B cell (primary cell): ENCODE measurements around the gene CTNNA1. TPM values are rescaled to one million over a fixed set of nuclear protein-coding genes. Genes with fewer than 3 reads are reported as not detected.

Experiments used
- ATAC-seq: fragments of 200-7000 bp; cut with Tn5 transposase; one replicate; pipeline ENCODE4 v1.10.0; 2021; ENCODE audit warnings: low read depth, mild to moderate bottlenecking, moderate number of reproducible peaks, moderate library complexity
- CTCF ChIA-PET: fragments of 350-600 bp; sonication (Branson Sonifier 250); formaldehyde crosslinking; loops from one replicate; lab custom pipeline; 2021; ENCODE audit warnings: antibody characterized with exemption, inconsistent platforms; lab: Charles Lee
- POLR2A ChIA-PET: fragments of 350-600 bp; sonication (Branson Sonifier 250); formaldehyde crosslinking; loops from one replicate; lab custom pipeline; 2021; ENCODE audit warnings: antibody characterized with exemption; lab: Charles Lee
- DNase-seq: peaks from one replicate; pipeline ENCODE4 v3.0.0; 2013
- H2AFZ ChIP-seq: 2 replicates; pipeline ENCODE4 v1.6.1; 2012; ENCODE audit warnings: mild to moderate bottlenecking, low read depth, low read length; ENCODE audit not compliant: insufficient read depth, poor library complexity, severe bottlenecking
- H3K27ac ChIP-seq, 2 donors: 1 replicate in 1 of 2; 2 replicates in 1 of 2; pipeline ENCODE4 v1.5.1; 2012 to 2013; ENCODE audit warnings: low read length in 2 of 2, mild to moderate bottlenecking in 2 of 2, moderate library complexity in 1 of 2
- H3K27me3 ChIP-seq, 4 experiments: fragments of 200-600 bp in 1 of 4; sonication (generic) in 1 of 4; replicated peaks in 1 of 4; 1 replicate in 2 of 4; 2 replicates in 2 of 4; pipeline versions ENCODE4 v1.6.1 to v1.7.0; 2013 to 2016; ENCODE audit warnings: low read length in 3 of 4, mild to moderate bottlenecking in 2 of 4, mixed read lengths in 1 of 4, moderate library complexity in 1 of 4; ENCODE audit not compliant: insufficient read depth in 4 of 4, control insufficient read depth in 3 of 4; ENCODE audit errors: control extremely low read depth in 1 of 4
- H3K36me3 ChIP-seq, 2 experiments: replicated peaks in 1 of 2; 1 replicate in 1 of 2; 2 replicates in 1 of 2; pipeline versions ENCODE4 v1.6.1 to v1.7.1; 2013; ENCODE audit warnings: low read length in 1 of 2; ENCODE audit not compliant: insufficient read depth in 2 of 2, control insufficient read depth in 1 of 2; ENCODE audit errors: control extremely low read depth in 1 of 2, extremely low read depth in 1 of 2
- H3K4me1 ChIP-seq, 2 donors: fragments of 200-600 bp in 1 of 2; sonication (generic) in 1 of 2; 1 replicate in 1 of 2; 2 replicates in 1 of 2; pipeline versions ENCODE4 v1.5.1 to v1.6.1; 2013 to 2017; ENCODE audit warnings: low read length in 2 of 2; ENCODE audit not compliant: control insufficient read depth in 2 of 2, insufficient read depth in 2 of 2
- H3K4me2 ChIP-seq: replicated peaks from 2 replicates; pipeline ENCODE3; 2012; ENCODE audit warnings: mild to moderate bottlenecking, low read depth, low read length; ENCODE audit not compliant: poor library complexity, severe bottlenecking
- H3K4me3 ChIP-seq, 5 experiments: fragments of 200-600 bp in 1 of 5; sonication (generic) in 1 of 5; 1 replicate in 3 of 5; 2 replicates in 2 of 5; pipeline versions ENCODE4 v1.5.1 to v1.7.0; 2011 to 2016; ENCODE audit warnings: low read length in 4 of 5, mild to moderate bottlenecking in 4 of 5, low read depth in 2 of 5, control low read depth in 1 of 5, moderate library complexity in 1 of 5; ENCODE audit not compliant: insufficient read depth in 1 of 5; ENCODE audit errors: control extremely low read depth in 1 of 5, extremely low read depth in 1 of 5
- H3K79me2 ChIP-seq: fragments of 200-600 bp; sonication (generic); one replicate; pipeline ENCODE4 v1.6.0; 2016; ENCODE audit warnings: low read length; ENCODE audit not compliant: control insufficient read depth, insufficient read depth
- H3K9ac ChIP-seq: fragments of 200-600 bp; sonication (generic); 2 replicates; pipeline ENCODE4 v1.6.1; 2017; ENCODE audit warnings: mild to moderate bottlenecking, low read length, moderate library complexity
- H3K9me3 ChIP-seq, 3 donors: one replicate each; pipeline versions ENCODE4 v1.6.1 to v1.7.1; 2013; ENCODE audit warnings: low read length in 2 of 3; ENCODE audit not compliant: control insufficient read depth in 2 of 3, insufficient read depth in 1 of 3; ENCODE audit errors: control extremely low read depth in 1 of 3
- H4K20me1 ChIP-seq: 2 replicates; pipeline ENCODE4 v1.6.0; 2012; ENCODE audit warnings: mild to moderate bottlenecking, low read length; ENCODE audit not compliant: insufficient read depth, control insufficient read depth, poor library complexity, severe bottlenecking
- H3K27ac Mint-ChIP-seq: one replicate; pipeline ENCODE4 v1.8.0; 2021; ENCODE audit warnings: mixed read lengths
- H3K27me3 Mint-ChIP-seq: one replicate; pipeline ENCODE4 v1.8.0; 2021; ENCODE audit warnings: mixed read lengths
- H3K4me1 Mint-ChIP-seq: one replicate; pipeline ENCODE4 v1.8.0; 2021; ENCODE audit warnings: mixed read lengths
- H3K4me3 Mint-ChIP-seq: one replicate; pipeline ENCODE4 v1.8.0; 2021; ENCODE audit warnings: mixed read lengths
- H3K9me3 Mint-ChIP-seq: one replicate; pipeline ENCODE4 v1.8.0; 2022; ENCODE audit warnings: mixed read lengths; ENCODE audit not compliant: insufficient read depth
- EZH2 ChIP-seq: IDR thresholded peaks from 2 replicates; pipeline ENCODE4 v1.6.1; 2012; ENCODE audit warnings: borderline replicate concordance, low read depth, mild to moderate bottlenecking, moderate library complexity, low read length; ENCODE audit not compliant: insufficient read depth, poor library complexity, severe bottlenecking
- WGBS: methylation state at CpG from one replicate; pipeline ENCODE4 v1.1.5; 2013; ENCODE audit warnings: missing lambda C conversion rate; ENCODE audit not compliant: insufficient coverage; 5-methylcytosine and 5-hydroxymethylcytosine counted together
- intact Hi-C: fragments of 100-400 bp; cut with micrococcal nuclease; formaldehyde crosslinking; loops from one replicate; pipeline ENCODE4 v1.10.0; 2022
- polyA plus RNA-seq: library from polyadenylated mRNA; depleted of rRNA; stranded (reverse); fragments of >200 nt; gene quantifications from 2 replicates; pipeline ENCODE4 v1.2.3, GENCODE V29; 2012
- total RNA-seq, 2 donors: library from RNA; stranded (reverse); fragments of 120-200 nt in 1 of 2; gene quantifications; 1 replicate in 1 of 2; 2 replicates in 1 of 2; pipeline versions ENCODE4 v1.2.3 to v1.2.4, GENCODE V29; 2013 to 2022
- TF ChIP-seq, protein P1 (sequence below): fragments of 200-600 bp; IDR thresholded peaks from one replicate; pipeline ENCODE4 v1.8.0; 2022; ENCODE audit warnings: antibody characterized with exemption, mild to moderate bottlenecking

The CTNNA1 gene
- total and polyA plus RNA-seq, 2 donors (not counting 1 experiment from before 2014, with no cell fraction given): 22.7 to 96.0 TPM

- Histone ChIP-seq H4K20me1 (no peaks in the 10 kb centered on the region), H3K27ac (no peak overlapping the region), H3K4me1 (no peaks in the 10 kb centered on the region), H3K79me2 (no peaks in the 10 kb centered on the region), H3K9ac (no peak overlapping the region), H3K4me3 (no peak overlapping the region), H3K9me3 (no peaks in the 10 kb centered on the region), H3K27me3 (no peaks in the 10 kb centered on the region), H2AFZ (no peak overlapping the region), H3K4me2 (no peak overlapping the region), H3K36me3 (peaks cover 0 to 14% of the 10 kb centered on the region in 2 experiments)
- H3K27me3 Mint-ChIP-seq: no peaks in the 10 kb centered on the region
- H3K4me3 Mint-ChIP-seq: no peak overlapping the region
- H3K9me3 Mint-ChIP-seq: no peaks in the 10 kb centered on the region
- DNase-seq: no peak
- TF ChIP-seq, protein P1, sequence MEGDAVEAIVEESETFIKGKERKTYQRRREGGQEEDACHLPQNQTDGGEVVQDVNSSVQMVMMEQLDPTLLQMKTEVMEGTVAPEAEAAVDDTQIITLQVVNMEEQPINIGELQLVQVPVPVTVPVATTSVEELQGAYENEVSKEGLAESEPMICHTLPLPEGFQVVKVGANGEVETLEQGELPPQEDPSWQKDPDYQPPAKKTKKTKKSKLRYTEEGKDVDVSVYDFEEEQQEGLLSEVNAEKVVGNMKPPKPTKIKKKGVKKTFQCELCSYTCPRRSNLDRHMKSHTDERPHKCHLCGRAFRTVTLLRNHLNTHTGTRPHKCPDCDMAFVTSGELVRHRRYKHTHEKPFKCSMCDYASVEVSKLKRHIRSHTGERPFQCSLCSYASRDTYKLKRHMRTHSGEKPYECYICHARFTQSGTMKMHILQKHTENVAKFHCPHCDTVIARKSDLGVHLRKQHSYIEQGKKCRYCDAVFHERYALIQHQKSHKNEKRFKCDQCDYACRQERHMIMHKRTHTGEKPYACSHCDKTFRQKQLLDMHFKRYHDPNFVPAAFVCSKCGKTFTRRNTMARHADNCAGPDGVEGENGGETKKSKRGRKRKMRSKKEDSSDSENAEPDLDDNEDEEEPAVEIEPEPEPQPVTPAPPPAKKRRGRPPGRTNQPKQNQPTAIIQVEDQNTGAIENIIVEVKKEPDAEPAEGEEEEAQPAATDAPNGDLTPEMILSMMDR: no peak
- TF ChIP-seq EZH2: no peak
- CTCF ChIA-PET: interaction anchor here (1.2 kb wide), 1 partner anchor 12 kb away, joined by 3 read pairs; no protein-coding TSS in a partner anchor
- no peak overlapping the region for H3K27ac Mint-ChIP-seq
- intact Hi-C loops: no loop called here
- no peak for ATAC-seq
- POLR2A ChIA-PET: no interaction called here
- peaks cover 3% of the 10 kb centered on the region for H3K4me1 Mint-ChIP-seq
- WGBS: no CpG with 5 or more reads among the region's 4 CpGs
Observed at GRCh38 chr5:138828556-138828955, 75.3 kb downstream of the CTNNA1 start.

- Mint-ChIP-seq H3K4me3 (no peak overlapping the region), H3K27ac (no peak overlapping the region), H3K4me1 (peaks cover 3% of the 10 kb centered on the region), H3K9me3 (no peaks in the 10 kb centered on the region), H3K27me3 (no peaks in the 10 kb centered on the region)
- no CpG with 5 or more reads among the region's 3 CpGs for WGBS
- Histone ChIP-seq H2AFZ (no peak overlapping the region), H3K4me1 (no peaks in the 10 kb centered on the region), H3K4me3 (no peak overlapping the region), H3K9ac (no peak overlapping the region), H3K36me3 (peaks cover 0 to 14% of the 10 kb centered on the region in 2 experiments), H3K79me2 (no peaks in the 10 kb centered on the region), H3K9me3 (no peaks in the 10 kb centered on the region), H4K20me1 (no peaks in the 10 kb centered on the region), H3K27me3 (no peaks in the 10 kb centered on the region), H3K27ac (no peak overlapping the region), H3K4me2 (no peak overlapping the region)
- TF ChIP-seq EZH2: no peak
- TF ChIP-seq, protein P1: no peak
- no peak for DNase-seq
- CTCF ChIA-PET: interaction anchor here (1.2 kb wide), 1 partner anchor 13 kb away, joined by 3 read pairs; no protein-coding TSS in a partner anchor
- no peak for ATAC-seq
- intact Hi-C loops: no loop called here
- POLR2A ChIA-PET: no interaction called here
Observed at GRCh38 chr5:138829341-138829740, 76.1 kb downstream of the CTNNA1 start.
